Spinal cord (tissue), 10 donors: ENCODE measurements around the gene GPX4. TPM values are rescaled to one million over a fixed set of nuclear protein-coding genes. Genes with fewer than 3 reads are reported as not detected.

Source experiments
- DNase-seq, 6 donors: peaks; one replicate each; pipeline versions ENCODE4 v3.0.0 to v3.0.0-alpha.2; 2013 to 2015; ENCODE audit warnings: low spot score in 6 of 6, low read depth in 4 of 6
- H3K27ac ChIP-seq: one replicate; pipeline ENCODE4 v1.5.1; 2013; ENCODE audit warnings: low read depth, low read length, control low read depth
- H3K27me3 ChIP-seq: one replicate; pipeline ENCODE4 v1.6.1; 2013; ENCODE audit warnings: low read length; ENCODE audit not compliant: control insufficient read depth, insufficient read depth
- H3K36me3 ChIP-seq: one replicate; pipeline ENCODE4 v1.6.1; 2013; ENCODE audit warnings: low read length; ENCODE audit not compliant: control insufficient read depth, insufficient read depth
- H3K4me1 ChIP-seq: one replicate; pipeline ENCODE4 v1.6.1; 2013; ENCODE audit warnings: low read length; ENCODE audit not compliant: control insufficient read depth, insufficient read depth
- H3K4me3 ChIP-seq: one replicate; pipeline ENCODE4 v1.5.1; 2013; ENCODE audit warnings: low read depth, low read length, control low read depth
- H3K9me3 ChIP-seq: one replicate; pipeline ENCODE4 v1.6.1; 2013; ENCODE audit warnings: low read length; ENCODE audit not compliant: control insufficient read depth, insufficient read depth
- WGBS: methylation state at CpG from one replicate; pipeline ENCODE4 v1.1.5; 2013; ENCODE audit warnings: missing lambda C conversion rate; ENCODE audit not compliant: insufficient coverage; 5-methylcytosine and 5-hydroxymethylcytosine counted together
- polyA plus RNA-seq, 2 donors: library from polyadenylated mRNA; unstranded; fragments of 120-200 nt; gene quantifications; one replicate each; pipeline ENCODE4 v1.2.1, GENCODE V29; 2013; ENCODE audit not compliant: insufficient read length in 2 of 2
- total RNA-seq, 2 donors: library from RNA; depleted of rRNA in 1 of 2; stranded (reverse); fragments of 120-200 nt in 1 of 2; fragments of >200 nt in 1 of 2; gene quantifications; one replicate each; pipeline versions ENCODE4 v1.2.3 to v1.2.4, GENCODE V29; 2013 to 2014
- donor health status: healthy.

The GPX4 gene
- total and polyA plus RNA-seq, 4 donors: 123 to 452 (median 365) TPM

GRCh38 chr19:1116726-1117581, 13.2 kb downstream of the GPX4 start:
- DNase-seq: no peak
- WGBS: 91% methylated on average over 52 of the region's 52 CpGs
- Histone ChIP-seq H3K4me1 (peaks cover 14% of the 10 kb centered on the region), H3K27me3 (no peaks in the 10 kb centered on the region), H3K27ac (no peak overlapping the region), H3K4me3 (no peak overlapping the region), H3K9me3 (no peaks in the 10 kb centered on the region), H3K36me3 (peaks cover 93% of the 10 kb centered on the region)

- no peak for DNase-seq
- H3K4me1 ChIP-seq: peaks cover 13% of the 10 kb centered on the region
- no peak overlapping the region for H3K27ac ChIP-seq
- no peak overlapping the region for H3K4me3 ChIP-seq
- peaks cover 93% of the 10 kb centered on the region for H3K36me3 ChIP-seq
- H3K9me3 ChIP-seq: no peaks in the 10 kb centered on the region
- H3K27me3 ChIP-seq: no peaks in the 10 kb centered on the region
- 97% methylated on average over 16 of the region's 16 CpGs for WGBS
These were observed 13.9 kb downstream of the GPX4 start for GRCh38 chr19:1117654-1118053.

GRCh38 chr19:1118999-1119398, 15.2 kb downstream of the GPX4 start:
- no peaks in the 10 kb centered on the region for H3K4me1 ChIP-seq
- no peak overlapping the region for H3K27ac ChIP-seq
- H3K27me3 ChIP-seq: no peaks in the 10 kb centered on the region
- no peak for DNase-seq
- no peaks in the 10 kb centered on the region for H3K9me3 ChIP-seq
- H3K36me3 ChIP-seq: peaks cover 93% of the 10 kb centered on the region
- 94% methylated on average over 34 of the region's 34 CpGs for whole genome bisulfite sequencing
- H3K4me3 ChIP-seq: no peak overlapping the region

GRCh38 chr19:1119475-1120217, 15.9 kb downstream of the GPX4 start:
- 94% methylated on average over 41 of the region's 50 CpGs for WGBS

GRCh38 chr19:1121395-1121794, 17.6 kb downstream of the GPX4 start:
- whole genome bisulfite sequencing: 96% methylated on average over 9 of the region's 10 CpGs
- Histone ChIP-seq H3K36me3 (peaks cover 97% of the 10 kb centered on the region), H3K4me3 (no peak overlapping the region), H3K4me1 (no peaks in the 10 kb centered on the region), H3K9me3 (no peaks in the 10 kb centered on the region), H3K27me3 (no peaks in the 10 kb centered on the region), H3K27ac (no peak overlapping the region)
- no peak for DNase-seq

More at GRCh38 chr19:1119475-1120217, 15.9 kb downstream of the GPX4 start:
- Histone ChIP-seq H3K9me3 (no peaks in the 10 kb centered on the region), H3K27me3 (no peaks in the 10 kb centered on the region), H3K4me3 (no peak overlapping the region), H3K36me3 (peaks cover 94% of the 10 kb centered on the region), H3K27ac (no peak overlapping the region), H3K4me1 (no peaks in the 10 kb centered on the region)
- DNase-seq: no peak

GRCh38 chr19:1122021-1122971, 18.5 kb downstream of the GPX4 start:
- Histone ChIP-seq H3K27ac (no peak overlapping the region), H3K4me1 (no peaks in the 10 kb centered on the region), H3K4me3 (no peak overlapping the region), H3K36me3 (peaks cover 97% of the 10 kb centered on the region), H3K9me3 (no peaks in the 10 kb centered on the region), H3K27me3 (no peaks in the 10 kb centered on the region)
- WGBS: 95% methylated on average over 53 of the region's 63 CpGs
- no peak for DNase-seq

- Histone ChIP-seq H3K4me1 (no peaks in the 10 kb centered on the region), H3K27me3 (no peaks in the 10 kb centered on the region), H3K27ac (no peak overlapping the region), H3K36me3 (peaks cover 97% of the 10 kb centered on the region), H3K9me3 (no peaks in the 10 kb centered on the region), H3K4me3 (no peak overlapping the region)
- 39% methylated on average over 21 of the region's 21 CpGs for WGBS
- DNase-seq: no peak
These were observed 19.2 kb downstream of the GPX4 start for GRCh38 chr19:1122972-1123363.

GRCh38 chr19:1123381-1123780, 19.6 kb downstream of the GPX4 start:
- DNase-seq: no peak
- H3K27ac ChIP-seq: no peak overlapping the region
- 90% methylated on average over 20 of the region's 20 CpGs for WGBS

More at GRCh38 chr19:1123381-1123780, 19.6 kb downstream of the GPX4 start:
- Histone ChIP-seq H3K9me3 (no peaks in the 10 kb centered on the region), H3K4me3 (no peak overlapping the region), H3K4me1 (no peaks in the 10 kb centered on the region), H3K27me3 (no peaks in the 10 kb centered on the region), H3K36me3 (peaks cover 95% of the 10 kb centered on the region)
